ENCODE results near the gene TOP1. TPM values are rescaled to one million over a fixed set of nuclear protein-coding genes. Genes with fewer than 3 reads are reported as not detected.

The TOP1 gene
- total RNA-seq, 2 donors from 2014 or later, result 78.8 to 82.5 TPM

GRCh38 chr20:40984496-40984895 is 44.1 kb upstream of the TOP1 start:
- WGBS, 2 experiments (ENCODE audit: insufficient coverage in 1 of 2, insufficient read length in 1 of 2), result 93 to 97% methylated on average over 3 to 4 of the region's 4 CpGs
- DNase-seq, result no peak

DNA sequence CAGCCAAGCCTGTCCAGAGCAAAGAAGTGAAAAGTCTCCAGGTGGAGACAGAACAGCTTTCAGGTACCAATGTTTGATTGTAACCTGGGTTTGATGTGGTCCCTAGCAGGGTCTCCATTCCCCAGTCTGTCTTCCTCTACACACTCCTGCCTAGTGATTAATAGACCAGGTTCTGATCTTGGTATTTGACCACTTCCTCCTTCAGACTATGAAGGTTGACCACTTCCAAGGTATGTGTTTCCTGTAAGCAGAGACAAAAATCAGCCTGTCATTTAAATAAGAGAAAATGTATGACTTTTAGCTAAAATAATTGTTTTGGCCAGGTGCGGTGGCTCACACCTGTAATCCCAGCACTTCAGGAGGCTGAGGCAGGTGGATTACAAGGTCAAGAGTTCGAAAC is 41.8 kb upstream of the TOP1 start:
- WGBS, 2 experiments (ENCODE audit: insufficient coverage in 1 of 2, insufficient read length in 1 of 2), result 83 to 90% methylated on average over 2 of the region's 2 CpGs

More at GRCh38 chr20:40984496-40984895, 44.1 kb upstream of the TOP1 start:
- Histone ChIP-seq H3K4me3 (ENCODE audit: low read length) (no peak overlapping the region), H3K27ac (ENCODE audit: low read depth, low read length) (no peak overlapping the region), H3K36me3 (ENCODE audit: control insufficient read depth, insufficient read depth, low read length) (no peaks in the 10 kb centered on the region), H3K9ac (ENCODE audit: extremely low read depth, low read length, poor library complexity, severe bottlenecking) (no peak overlapping the region), H3K4me1 (ENCODE audit: control insufficient read depth, insufficient read depth, low read length) (no peaks in the 10 kb centered on the region), H3K27me3 (ENCODE audit: control insufficient read depth, insufficient read depth, low read length, poor library complexity, severe bottlenecking) (no peaks in the 10 kb centered on the region), H3K9me3 (ENCODE audit: control insufficient read depth, low read length) (peaks cover 9% of the 10 kb centered on the region)
- no peaks in the 10 kb centered on the region for H3K9me3 Mint-ChIP-seq
- no peak overlapping the region for H3K27ac Mint-ChIP-seq
- H3K4me1 Mint-ChIP-seq, result no peaks in the 10 kb centered on the region
- H3K27me3 Mint-ChIP-seq (ENCODE audit: insufficient read depth), result no peaks in the 10 kb centered on the region
- H3K4me3 Mint-ChIP-seq, result no peak overlapping the region
- H3K36me3 Mint-ChIP-seq (ENCODE audit: low read depth), result no peaks in the 10 kb centered on the region
- TF ChIP-seq, protein P1, sequence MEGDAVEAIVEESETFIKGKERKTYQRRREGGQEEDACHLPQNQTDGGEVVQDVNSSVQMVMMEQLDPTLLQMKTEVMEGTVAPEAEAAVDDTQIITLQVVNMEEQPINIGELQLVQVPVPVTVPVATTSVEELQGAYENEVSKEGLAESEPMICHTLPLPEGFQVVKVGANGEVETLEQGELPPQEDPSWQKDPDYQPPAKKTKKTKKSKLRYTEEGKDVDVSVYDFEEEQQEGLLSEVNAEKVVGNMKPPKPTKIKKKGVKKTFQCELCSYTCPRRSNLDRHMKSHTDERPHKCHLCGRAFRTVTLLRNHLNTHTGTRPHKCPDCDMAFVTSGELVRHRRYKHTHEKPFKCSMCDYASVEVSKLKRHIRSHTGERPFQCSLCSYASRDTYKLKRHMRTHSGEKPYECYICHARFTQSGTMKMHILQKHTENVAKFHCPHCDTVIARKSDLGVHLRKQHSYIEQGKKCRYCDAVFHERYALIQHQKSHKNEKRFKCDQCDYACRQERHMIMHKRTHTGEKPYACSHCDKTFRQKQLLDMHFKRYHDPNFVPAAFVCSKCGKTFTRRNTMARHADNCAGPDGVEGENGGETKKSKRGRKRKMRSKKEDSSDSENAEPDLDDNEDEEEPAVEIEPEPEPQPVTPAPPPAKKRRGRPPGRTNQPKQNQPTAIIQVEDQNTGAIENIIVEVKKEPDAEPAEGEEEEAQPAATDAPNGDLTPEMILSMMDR (conservative IDR thresholded peaks at IDR 0.05), result no peak

GRCh38 chr20:40990542-40991120 is 38.0 kb upstream of the TOP1 start:
- Histone ChIP-seq H3K4me3 (ENCODE audit: low read length) (no peak overlapping the region), H3K36me3 (ENCODE audit: control insufficient read depth, insufficient read depth, low read length) (no peaks in the 10 kb centered on the region), H3K27me3 (ENCODE audit: control insufficient read depth, insufficient read depth, low read length, poor library complexity, severe bottlenecking) (no peaks in the 10 kb centered on the region), H3K9ac (ENCODE audit: extremely low read depth, low read length, poor library complexity, severe bottlenecking) (no peak overlapping the region), H3K9me3 (ENCODE audit: control insufficient read depth, low read length) (no peaks in the 10 kb centered on the region), H3K4me1 (ENCODE audit: control insufficient read depth, insufficient read depth, low read length) (no peaks in the 10 kb centered on the region), H3K27ac (ENCODE audit: low read depth, low read length) (no peak overlapping the region)
- no peak overlapping the region for H3K4me3 Mint-ChIP-seq
- peak; percentile 96 for DNase-seq
- H3K36me3 Mint-ChIP-seq (ENCODE audit: low read depth), result no peaks in the 10 kb centered on the region
- H3K27ac Mint-ChIP-seq, result no peak overlapping the region
- WGBS, 2 experiments (ENCODE audit: insufficient coverage in 1 of 2, insufficient read length in 1 of 2), result 36 to 50% methylated on average over 7 to 10 of the region's 10 CpGs
- H3K27me3 Mint-ChIP-seq (ENCODE audit: insufficient read depth), result peaks cover 7% of the 10 kb centered on the region
- no peaks in the 10 kb centered on the region for H3K9me3 Mint-ChIP-seq
- TF ChIP-seq, protein P1 (conservative IDR thresholded peaks at IDR 0.05), result peak; percentile 85
- H3K4me1 Mint-ChIP-seq, result no peaks in the 10 kb centered on the region

More for the DNA sequence above, 41.8 kb upstream of the TOP1 start:
- H3K4me1 ChIP-seq (ENCODE audit: control insufficient read depth, insufficient read depth, low read length), result no peaks in the 10 kb centered on the region
- TF ChIP-seq, protein P1 (conservative IDR thresholded peaks at IDR 0.05), result no peak
- Mint-ChIP-seq H3K36me3 (ENCODE audit: low read depth) (no peaks in the 10 kb centered on the region), H3K4me1 (no peaks in the 10 kb centered on the region), H3K27ac (no peak overlapping the region), H3K9me3 (no peaks in the 10 kb centered on the region), H3K27me3 (ENCODE audit: insufficient read depth) (peaks cover 5% of the 10 kb centered on the region), H3K4me3 (no peak overlapping the region)
- H3K27ac ChIP-seq (ENCODE audit: low read depth, low read length), result no peak overlapping the region
- H3K36me3 ChIP-seq (ENCODE audit: control insufficient read depth, insufficient read depth, low read length), result no peaks in the 10 kb centered on the region
- no peak for DNase-seq
- H3K9ac ChIP-seq (ENCODE audit: extremely low read depth, low read length, poor library complexity, severe bottlenecking), result no peak overlapping the region
- no peak overlapping the region for H3K4me3 ChIP-seq (ENCODE audit: low read length)
- peaks cover 9% of the 10 kb centered on the region for H3K9me3 ChIP-seq (ENCODE audit: control insufficient read depth, low read length)
- H3K27me3 ChIP-seq (ENCODE audit: control insufficient read depth, insufficient read depth, low read length, poor library complexity, severe bottlenecking), result no peaks in the 10 kb centered on the region
